Caco-2 (cell line): ENCODE data around the gene RNF217. TPM values are rescaled to one million over a fixed set of nuclear protein-coding genes. Genes with fewer than 3 reads are reported as not detected.

Source experiments
- BruUV-seq: library from RNA; stranded (reverse); fragments of 400-500 nt; replicated peaks from 2 replicates; lab custom pipeline; 2021; lab: Mats Ljungman, UMichigan
- CTCF ChIA-PET: fragments of 300-600 bp; sonication (Branson Sonifier 250); formaldehyde crosslinking; loops from one replicate; lab custom pipeline; 2022; ENCODE audit warnings: antibody characterized with exemption; lab: Charles Lee
- POLR2A ChIA-PET: fragments of 300-600 bp; sonication (Branson Sonifier 250); formaldehyde crosslinking; loops from one replicate; lab custom pipeline; 2022; ENCODE audit warnings: antibody characterized with exemption; lab: Charles Lee
- DNase-seq, 2 experiments: peaks; one replicate each; pipeline versions ENCODE4 v3.0.0 to v3.0.0-alpha.2; 2020 to 2022
- H3K27me3 ChIP-seq: replicated peaks from 2 replicates; pipeline ENCODE4 v1.6.0; 2011; ENCODE audit warnings: low read length; ENCODE audit not compliant: control insufficient read depth, insufficient read depth
- H3K36me3 ChIP-seq: 2 replicates; pipeline ENCODE4 v1.5.1; 2011; ENCODE audit warnings: low read length; ENCODE audit not compliant: control insufficient read depth, insufficient read depth
- H3K4me1 ChIP-seq: fragments of 250-450 bp; sonication (Bioruptor Pico); 2 replicates; pipeline ENCODE4 v1.5.1; 2020; ENCODE audit warnings: mild to moderate bottlenecking
- H3K4me3 ChIP-seq: 2 replicates; pipeline ENCODE4 v1.5.1; 2011; ENCODE audit warnings: low read depth, mild to moderate bottlenecking, control low read depth, low read length
- H3K9me3 ChIP-seq: fragments of 250-450 bp; sonication (Bioruptor Pico); 2 replicates; pipeline ENCODE4 v1.5.1; 2020; ENCODE audit warnings: mild to moderate bottlenecking, moderate library complexity
- H3K27ac Mint-ChIP-seq: one replicate; pipeline ENCODE4 v1.8.0; 2022; ENCODE audit warnings: mixed read lengths; ENCODE audit not compliant: unreplicated experiment
- H3K27me3 Mint-ChIP-seq: one replicate; pipeline ENCODE4 v1.8.0; 2022; ENCODE audit warnings: mixed read lengths; ENCODE audit not compliant: insufficient read depth, unreplicated experiment
- H3K36me3 Mint-ChIP-seq: one replicate; pipeline ENCODE4 v1.8.0; 2022; ENCODE audit warnings: mild to moderate bottlenecking, mixed read lengths; ENCODE audit not compliant: insufficient read depth, unreplicated experiment
- H3K4me1 Mint-ChIP-seq: one replicate; pipeline ENCODE4 v1.8.0; 2022; ENCODE audit warnings: low read depth, mixed read lengths; ENCODE audit not compliant: unreplicated experiment
- H3K4me3 Mint-ChIP-seq: one replicate; pipeline ENCODE4 v1.8.0; 2022; ENCODE audit warnings: mild to moderate bottlenecking, moderate library complexity, mixed read lengths; ENCODE audit not compliant: unreplicated experiment
- H3K9me3 Mint-ChIP-seq: one replicate; pipeline ENCODE4 v1.8.0; 2022; ENCODE audit warnings: mixed read lengths; ENCODE audit not compliant: unreplicated experiment
- CTCF ChIP-seq, 2 experiments: fragments of 200-600 bp in 1 of 2; IDR thresholded peaks; 1 replicate in 1 of 2; 2 replicates in 1 of 2; pipeline versions ENCODE4 v1.5.1 to v1.8.0; 2011 to 2022; ENCODE audit warnings: antibody characterized with exemption in 1 of 2, control low read depth in 1 of 2, inconsistent platforms in 1 of 2, low read depth in 1 of 2, low read length in 1 of 2, mild to moderate bottlenecking in 1 of 2, moderate library complexity in 1 of 2; ENCODE audit not compliant: insufficient read depth in 1 of 2, severe bottlenecking in 1 of 2, unreplicated experiment in 1 of 2
- intact Hi-C: fragments of 100-400 bp; cut with micrococcal nuclease; formaldehyde crosslinking; loops from one replicate; pipeline ENCODE4 v1.10.0; 2022; ENCODE audit not compliant: unreplicated experiment
- total RNA-seq: library from RNA; stranded (reverse); gene quantifications from 2 replicates; pipeline ENCODE4 v1.2.3, GENCODE V29; 2022

Gene RNF217
- total RNA-seq, 1 experiment from 2014 or later: 0.09 TPM

GRCh38 chr6:124977067-124977908 lies 15.1 kb downstream of the RNF217 start:
- H3K36me3 ChIP-seq: no peaks in the 10 kb centered on the region
- peaks cover 3% of the 10 kb centered on the region; the same call in 1 of the 2 replicates for H3K9me3 ChIP-seq
- no TSS peak for BruUV-seq
- H3K4me1 ChIP-seq: no peaks in the 10 kb centered on the region
- H3K4me3 ChIP-seq: no peak overlapping the region
- Mint-ChIP-seq H3K9me3 (peaks cover 26% of the 10 kb centered on the region), H3K27me3 (no peaks in the 10 kb centered on the region), H3K27ac (no peak overlapping the region), H3K36me3 (no peaks in the 10 kb centered on the region), H3K4me1 (no peaks in the 10 kb centered on the region), H3K4me3 (no peak overlapping the region)
- ChIA-PET CTCF (no interaction called here), POLR2A (no interaction called here)
- DNase-seq: no peak
- H3K27me3 ChIP-seq: no peaks in the 10 kb centered on the region
- intact Hi-C loops: no loop called here
- TF ChIP-seq CTCF (IDR thresholded peaks at IDR 0.05; ENCODE audit: insufficient read depth in 1 of 2, low read depth in 1 of 2, low read length in 1 of 2, severe bottlenecking in 1 of 2, unreplicated experiment in 1 of 2): no peak

- no peak for TF ChIP-seq CTCF (IDR thresholded peaks at IDR 0.05; ENCODE audit: insufficient read depth in 1 of 2, low read depth in 1 of 2, low read length in 1 of 2, severe bottlenecking in 1 of 2, unreplicated experiment in 1 of 2)
- Histone ChIP-seq H3K36me3 (no peaks in the 10 kb centered on the region), H3K9me3 (peaks cover 3% of the 10 kb centered on the region; the same call in 1 of the 2 replicates), H3K4me1 (no peaks in the 10 kb centered on the region), H3K4me3 (no peak overlapping the region), H3K27me3 (no peaks in the 10 kb centered on the region)
- no peak for DNase-seq
- H3K9me3 Mint-ChIP-seq: peaks cover 26% of the 10 kb centered on the region
- intact Hi-C loops: no loop called here
- no peaks in the 10 kb centered on the region for H3K4me1 Mint-ChIP-seq
- no peaks in the 10 kb centered on the region for H3K36me3 Mint-ChIP-seq
- ChIA-PET POLR2A (no interaction called here), CTCF (no interaction called here)
- H3K27me3 Mint-ChIP-seq: no peaks in the 10 kb centered on the region
- no peak overlapping the region for H3K27ac Mint-ChIP-seq
- BruUV-seq: no TSS peak
- no peak overlapping the region for H3K4me3 Mint-ChIP-seq
Measured at GRCh38 chr6:124978451-124979293, 16.4 kb downstream of the RNF217 start.

- ChIA-PET CTCF (no interaction called here), POLR2A (no interaction called here)
- no peak overlapping the region for H3K27ac Mint-ChIP-seq
- no peak for TF ChIP-seq CTCF (IDR thresholded peaks at IDR 0.05; ENCODE audit: insufficient read depth in 1 of 2, low read depth in 1 of 2, low read length in 1 of 2, severe bottlenecking in 1 of 2, unreplicated experiment in 1 of 2)
- no peak overlapping the region for H3K4me3 ChIP-seq
- DNase-seq: no peak
- peaks cover 26% of the 10 kb centered on the region for H3K9me3 Mint-ChIP-seq
- H3K4me1 Mint-ChIP-seq: no peaks in the 10 kb centered on the region
- H3K9me3 ChIP-seq: peaks cover 3% of the 10 kb centered on the region; the same call in 1 of the 2 replicates
- no peaks in the 10 kb centered on the region for H3K27me3 Mint-ChIP-seq
- H3K4me3 Mint-ChIP-seq: no peak overlapping the region
- H3K36me3 Mint-ChIP-seq: no peaks in the 10 kb centered on the region
- H3K27me3 ChIP-seq: no peaks in the 10 kb centered on the region
- intact Hi-C loops: no loop called here
- no TSS peak for BruUV-seq
- H3K4me1 ChIP-seq: no peaks in the 10 kb centered on the region
- H3K36me3 ChIP-seq: no peaks in the 10 kb centered on the region
Measured at GRCh38 chr6:124979294-124979678, 17.0 kb downstream of the RNF217 start.
